Measurements from ENCODE around the gene SKAP2. TPM values are rescaled to one million over a fixed set of nuclear protein-coding genes. Genes with fewer than 3 reads are reported as not detected.

The SKAP2 gene
- total and polyA plus RNA-seq, 2 experiments from 2014 or later: 2.5 to 4.4 TPM

DNA sequence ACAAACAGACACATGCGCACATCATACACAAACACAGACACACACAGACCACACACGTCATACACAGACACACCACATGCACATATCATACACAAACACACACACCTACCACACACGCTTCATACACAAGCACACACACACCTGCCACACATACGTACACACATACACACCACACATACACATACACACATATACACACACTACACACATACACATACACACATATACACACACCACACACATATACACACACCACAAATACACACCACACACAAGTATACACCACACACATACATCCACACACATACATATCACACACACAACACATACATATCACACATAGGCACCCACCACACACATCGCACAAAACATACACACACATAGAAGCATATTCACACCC is 224.7 kb downstream of the SKAP2 start (continued):
- TF ChIP-seq EZH2 (IDR thresholded peaks at IDR 0.05; ENCODE audit: low read depth, unreplicated experiment): no peak

DNA sequence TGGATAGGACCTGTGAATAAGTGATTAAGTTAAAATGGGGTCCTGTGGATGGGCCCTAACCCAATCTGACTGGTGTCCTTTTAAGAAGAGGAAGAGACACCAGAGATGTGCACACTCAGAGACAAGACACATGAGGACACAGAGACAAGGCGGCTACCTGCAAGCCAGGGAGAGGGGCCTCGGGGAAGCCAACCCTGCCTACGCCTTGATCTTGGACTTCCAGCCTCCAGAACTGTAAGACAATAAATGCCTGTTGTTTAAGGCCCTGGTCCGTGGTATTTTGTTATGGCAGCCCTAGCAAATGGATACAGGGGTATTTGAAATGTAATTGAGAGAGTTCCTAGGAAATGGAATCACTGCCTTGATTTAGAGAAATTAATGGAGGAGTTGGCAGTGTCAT is 225.3 kb downstream of the SKAP2 start:
- Mint-ChIP-seq H3K9me3 (no peaks in the 10 kb centered on the region), H3K27me3 (ENCODE audit: insufficient read depth, low read depth, poor library complexity) (no peaks in the 10 kb centered on the region), H3K36me3 (ENCODE audit: low read depth) (no peaks in the 10 kb centered on the region), H3K27ac (no peak overlapping the region), H3K4me1 (no peaks in the 10 kb centered on the region), H3K4me3 (no peak overlapping the region)
- TF ChIP-seq ZNF462 (CRISPR knock-in tag; IDR thresholded peaks at IDR 0.05) (no peak), CREB1 (CRISPR knock-in tag; IDR thresholded peaks at IDR 0.05; ENCODE audit: low read depth) (no peak), STAT1 (IDR thresholded peaks at IDR 0.05; ENCODE audit: unreplicated experiment) (no peak), EZH2 (IDR thresholded peaks at IDR 0.05; ENCODE audit: low read depth, unreplicated experiment) (no peak), NANOG (IDR thresholded peaks at IDR 0.05; ENCODE audit: borderline replicate concordance) (no peak), ETS1 (IDR thresholded peaks at IDR 0.05) (no peak), JUNB (IDR thresholded peaks at IDR 0.05; ENCODE audit: unreplicated experiment) (no peak), REST (IDR thresholded peaks at IDR 0.05; ENCODE audit: unreplicated experiment) (no peak), ZNF331 (CRISPR knock-in tag; IDR thresholded peaks at IDR 0.05; ENCODE audit: low read depth) (no peak), EZH2phosphoT487 (IDR thresholded peaks at IDR 0.05; ENCODE audit: unreplicated experiment) (no peak), POLR2AphosphoS5 (IDR thresholded peaks at IDR 0.05; ENCODE audit: low read depth) (no peak), ZNF114 (CRISPR knock-in tag; IDR thresholded peaks at IDR 0.05) (no peak)
- TF ChIP-seq, protein P1, sequence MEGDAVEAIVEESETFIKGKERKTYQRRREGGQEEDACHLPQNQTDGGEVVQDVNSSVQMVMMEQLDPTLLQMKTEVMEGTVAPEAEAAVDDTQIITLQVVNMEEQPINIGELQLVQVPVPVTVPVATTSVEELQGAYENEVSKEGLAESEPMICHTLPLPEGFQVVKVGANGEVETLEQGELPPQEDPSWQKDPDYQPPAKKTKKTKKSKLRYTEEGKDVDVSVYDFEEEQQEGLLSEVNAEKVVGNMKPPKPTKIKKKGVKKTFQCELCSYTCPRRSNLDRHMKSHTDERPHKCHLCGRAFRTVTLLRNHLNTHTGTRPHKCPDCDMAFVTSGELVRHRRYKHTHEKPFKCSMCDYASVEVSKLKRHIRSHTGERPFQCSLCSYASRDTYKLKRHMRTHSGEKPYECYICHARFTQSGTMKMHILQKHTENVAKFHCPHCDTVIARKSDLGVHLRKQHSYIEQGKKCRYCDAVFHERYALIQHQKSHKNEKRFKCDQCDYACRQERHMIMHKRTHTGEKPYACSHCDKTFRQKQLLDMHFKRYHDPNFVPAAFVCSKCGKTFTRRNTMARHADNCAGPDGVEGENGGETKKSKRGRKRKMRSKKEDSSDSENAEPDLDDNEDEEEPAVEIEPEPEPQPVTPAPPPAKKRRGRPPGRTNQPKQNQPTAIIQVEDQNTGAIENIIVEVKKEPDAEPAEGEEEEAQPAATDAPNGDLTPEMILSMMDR (conservative IDR thresholded peaks at IDR 0.05; ENCODE audit: low read depth in 2 of 2): no peak
- no peaks in the 10 kb centered on the region; the same call in 1 of the 2 replicates for H3K9me2 ChIP-seq (ENCODE audit: insufficient read depth)
- H2AFZ ChIP-seq: no peak overlapping the region
- no peaks in the 10 kb centered on the region for H3K79me2 ChIP-seq (replicated peaks; ENCODE audit: insufficient read depth)
- no peaks in the 10 kb centered on the region for H4K20me1 ChIP-seq (replicated peaks; ENCODE audit: insufficient read depth)
- no peaks in the 10 kb centered on the region for H3K36me3 ChIP-seq (ENCODE audit: insufficient read depth)
- H3K4me2 ChIP-seq: no peak overlapping the region
- ATAC-seq (no peak), DNase-seq (ENCODE audit: low spot score) (no peak)
- H3K4me1 ChIP-seq (ENCODE audit: insufficient read depth): no peaks in the 10 kb centered on the region
- H3K27ac ChIP-seq (ENCODE audit: low read depth): no peak overlapping the region
- no peaks in the 10 kb centered on the region for H3K27me3 ChIP-seq (ENCODE audit: insufficient read depth)
- H3F3A ChIP-seq (replicated peaks; ENCODE audit: low read depth): no peaks in the 10 kb centered on the region
- H3K4me3 ChIP-seq: no peak overlapping the region

All from GM23338 (cell line).